ENCODE results near the gene CDH4.

CDH4 gene

DNA sequence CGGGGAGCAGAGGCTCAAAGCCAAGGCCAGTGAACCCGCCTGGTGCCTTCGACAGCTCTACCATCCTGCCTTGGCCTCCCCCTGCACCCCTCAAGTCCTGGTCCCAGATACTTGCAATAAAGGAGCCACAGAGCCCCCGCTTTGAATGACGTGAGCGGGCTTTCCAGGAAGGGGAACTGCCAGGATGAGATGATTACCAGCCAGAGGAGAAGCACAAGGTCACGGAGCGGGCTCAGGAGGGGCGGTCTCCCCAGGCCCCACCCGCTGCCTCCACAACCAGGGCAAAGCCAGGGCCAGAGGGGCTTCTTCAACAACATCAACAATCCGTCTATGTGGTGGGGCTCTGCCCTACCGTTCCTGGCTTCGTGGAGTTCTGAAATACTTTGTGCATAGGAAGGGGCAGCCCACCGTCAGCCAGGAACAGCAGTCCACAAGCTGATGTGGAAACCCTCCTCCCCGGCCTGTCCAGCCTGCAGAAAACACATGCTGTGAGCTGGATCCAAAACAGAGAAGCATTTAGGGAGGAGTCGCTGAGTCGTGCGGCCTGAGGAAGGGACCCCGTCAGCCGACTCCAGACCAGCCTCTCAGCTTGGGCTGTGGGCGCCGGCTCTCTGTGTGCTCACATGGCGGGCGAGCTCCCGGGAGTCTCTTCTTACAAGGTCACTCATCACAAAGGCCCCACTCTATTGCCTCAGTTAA, 392.5 kb downstream of the CDH4 start:
- H3K9me3 ChIP-seq (ENCODE audit: control insufficient read depth in 5 of 5, low read length in 5 of 5), result peaks cover 0 to 7% (median 4%) of the 10 kb centered on the region in 5 donors
- H3K27ac ChIP-seq (ENCODE audit: low read depth, low read length), result no peak overlapping the region
- H3K4me3 ChIP-seq (ENCODE audit: low read depth in 1 of 5, low read length in 5 of 5), result no peak overlapping the region
- H3K36me3 ChIP-seq (ENCODE audit: control insufficient read depth in 5 of 5, insufficient read depth in 5 of 5, low read length in 5 of 5), result no peaks in the 10 kb centered on the region
- no peak overlapping the region for H3K9ac ChIP-seq (ENCODE audit: low read length in 5 of 5)
- H3K4me1 ChIP-seq (ENCODE audit: control insufficient read depth in 5 of 5, insufficient read depth in 5 of 5, low read length in 5 of 5), result no peaks in the 10 kb centered on the region
- peaks cover 16 to 30% (median 21%) of the 10 kb centered on the region in 5 donors for H3K27me3 ChIP-seq (ENCODE audit: control insufficient read depth in 5 of 5, insufficient read depth in 4 of 5, low read length in 5 of 5)

GRCh38 chr20:61645732-61646131, 393.7 kb downstream of the CDH4 start:
- H3K4me1 ChIP-seq (ENCODE audit: control insufficient read depth in 5 of 5, insufficient read depth in 5 of 5, low read length in 5 of 5), result no peaks in the 10 kb centered on the region
- H3K9ac ChIP-seq (ENCODE audit: low read length in 5 of 5), result no peak overlapping the region
- no peaks in the 10 kb centered on the region for H3K36me3 ChIP-seq (ENCODE audit: control insufficient read depth in 5 of 5, insufficient read depth in 5 of 5, low read length in 5 of 5)
- no peak overlapping the region for H3K27ac ChIP-seq (ENCODE audit: low read depth, low read length)
- H3K4me3 ChIP-seq (ENCODE audit: low read depth in 1 of 5, low read length in 5 of 5), result no peak overlapping the region
- peaks cover 11 to 26% (median 20%) of the 10 kb centered on the region in 5 donors for H3K27me3 ChIP-seq (ENCODE audit: control insufficient read depth in 5 of 5, insufficient read depth in 4 of 5, low read length in 5 of 5)
- H3K9me3 ChIP-seq (ENCODE audit: control insufficient read depth in 5 of 5, low read length in 5 of 5), result peaks cover 0 to 7% (median 4%) of the 10 kb centered on the region in 5 donors

DNA sequence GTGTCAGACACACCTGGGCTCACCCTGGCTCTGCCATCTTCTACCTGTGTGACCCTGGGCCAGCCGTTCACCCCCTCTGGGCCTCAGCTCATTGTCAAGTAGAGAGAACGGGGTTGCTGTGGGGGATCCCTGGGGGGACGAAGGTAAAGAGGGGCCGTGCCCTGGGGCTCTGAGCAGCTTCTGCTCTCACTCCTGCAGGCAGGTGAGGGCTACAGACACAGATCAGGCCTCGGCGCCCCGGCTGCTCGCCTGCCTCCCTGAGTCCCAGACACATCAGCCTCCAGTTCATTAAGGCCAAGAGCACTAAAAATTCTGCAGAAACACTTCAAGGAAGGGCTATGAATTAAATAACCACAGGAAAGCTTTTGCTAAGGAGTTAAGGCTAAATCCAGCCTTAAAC, 394.4 kb downstream of the CDH4 start:
- H3K4me3 ChIP-seq (ENCODE audit: low read depth in 1 of 5, low read length in 5 of 5), result no peak overlapping the region

DNA sequence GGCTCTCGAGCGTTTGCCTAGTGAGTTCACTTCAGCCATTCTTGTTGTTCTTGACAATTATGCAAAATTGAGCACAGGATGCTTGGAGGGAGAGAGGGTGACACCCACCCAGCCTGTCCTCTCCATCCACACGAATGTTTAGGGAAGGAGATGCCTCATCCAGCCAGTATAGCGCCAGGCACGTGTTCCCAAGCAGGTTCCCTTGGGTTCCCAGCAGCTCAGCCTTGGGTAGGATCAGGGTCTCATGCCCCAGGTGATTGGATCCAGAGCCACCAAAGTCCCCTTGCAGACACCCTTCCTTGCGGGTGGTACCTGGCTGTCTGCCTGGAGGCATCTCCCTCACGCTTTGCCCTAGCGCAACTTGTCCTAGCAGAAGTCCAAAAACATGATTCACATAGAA, 394.9 kb downstream of the CDH4 start:
- Histone ChIP-seq H3K4me3 (ENCODE audit: low read depth in 1 of 5, low read length in 5 of 5) (no peak overlapping the region), H3K27ac (ENCODE audit: low read depth, low read length) (no peak overlapping the region), H3K36me3 (ENCODE audit: control insufficient read depth in 5 of 5, insufficient read depth in 5 of 5, low read length in 5 of 5) (no peaks in the 10 kb centered on the region), H3K9ac (ENCODE audit: low read length in 5 of 5) (no peak overlapping the region), H3K9me3 (ENCODE audit: control insufficient read depth in 5 of 5, low read length in 5 of 5) (peaks cover 0 to 7% (median 4%) of the 10 kb centered on the region in 5 donors), H3K4me1 (ENCODE audit: control insufficient read depth in 5 of 5, insufficient read depth in 5 of 5, low read length in 5 of 5) (no peaks in the 10 kb centered on the region), H3K27me3 (ENCODE audit: control insufficient read depth in 5 of 5, insufficient read depth in 4 of 5, low read length in 5 of 5) (peaks cover 11 to 28% (median 20%) of the 10 kb centered on the region in 5 donors)

More for the DNA sequence above, 394.4 kb downstream of the CDH4 start:
- Histone ChIP-seq H3K9me3 (ENCODE audit: control insufficient read depth in 5 of 5, low read length in 5 of 5) (peaks cover 0 to 7% (median 4%) of the 10 kb centered on the region in 5 donors), H3K4me1 (ENCODE audit: control insufficient read depth in 5 of 5, insufficient read depth in 5 of 5, low read length in 5 of 5) (no peaks in the 10 kb centered on the region), H3K27me3 (ENCODE audit: control insufficient read depth in 5 of 5, insufficient read depth in 4 of 5, low read length in 5 of 5) (peaks cover 11 to 28% (median 20%) of the 10 kb centered on the region in 5 donors), H3K9ac (ENCODE audit: low read length in 5 of 5) (no peak overlapping the region), H3K27ac (ENCODE audit: low read depth, low read length) (no peak overlapping the region), H3K36me3 (ENCODE audit: control insufficient read depth in 5 of 5, insufficient read depth in 5 of 5, low read length in 5 of 5) (no peaks in the 10 kb centered on the region)

- no peak overlapping the region for H3K4me3 ChIP-seq (ENCODE audit: low read depth in 1 of 5, low read length in 5 of 5)
- H3K27ac ChIP-seq (ENCODE audit: low read depth, low read length), result no peak overlapping the region
- no peaks in the 10 kb centered on the region for H3K36me3 ChIP-seq (ENCODE audit: control insufficient read depth in 5 of 5, insufficient read depth in 5 of 5, low read length in 5 of 5)
- H3K9ac ChIP-seq (ENCODE audit: low read length in 5 of 5), result no peak overlapping the region
- peaks cover 11 to 25% (median 18%) of the 10 kb centered on the region in 5 donors for H3K27me3 ChIP-seq (ENCODE audit: control insufficient read depth in 5 of 5, insufficient read depth in 4 of 5, low read length in 5 of 5)
- H3K4me1 ChIP-seq (ENCODE audit: control insufficient read depth in 5 of 5, insufficient read depth in 5 of 5, low read length in 5 of 5), result no peaks in the 10 kb centered on the region
- peaks cover 0 to 5% (median 4%) of the 10 kb centered on the region in 5 donors for H3K9me3 ChIP-seq (ENCODE audit: control insufficient read depth in 5 of 5, low read length in 5 of 5)
Measured at GRCh38 chr20:61647702-61648101, 395.6 kb downstream of the CDH4 start.

DNA sequence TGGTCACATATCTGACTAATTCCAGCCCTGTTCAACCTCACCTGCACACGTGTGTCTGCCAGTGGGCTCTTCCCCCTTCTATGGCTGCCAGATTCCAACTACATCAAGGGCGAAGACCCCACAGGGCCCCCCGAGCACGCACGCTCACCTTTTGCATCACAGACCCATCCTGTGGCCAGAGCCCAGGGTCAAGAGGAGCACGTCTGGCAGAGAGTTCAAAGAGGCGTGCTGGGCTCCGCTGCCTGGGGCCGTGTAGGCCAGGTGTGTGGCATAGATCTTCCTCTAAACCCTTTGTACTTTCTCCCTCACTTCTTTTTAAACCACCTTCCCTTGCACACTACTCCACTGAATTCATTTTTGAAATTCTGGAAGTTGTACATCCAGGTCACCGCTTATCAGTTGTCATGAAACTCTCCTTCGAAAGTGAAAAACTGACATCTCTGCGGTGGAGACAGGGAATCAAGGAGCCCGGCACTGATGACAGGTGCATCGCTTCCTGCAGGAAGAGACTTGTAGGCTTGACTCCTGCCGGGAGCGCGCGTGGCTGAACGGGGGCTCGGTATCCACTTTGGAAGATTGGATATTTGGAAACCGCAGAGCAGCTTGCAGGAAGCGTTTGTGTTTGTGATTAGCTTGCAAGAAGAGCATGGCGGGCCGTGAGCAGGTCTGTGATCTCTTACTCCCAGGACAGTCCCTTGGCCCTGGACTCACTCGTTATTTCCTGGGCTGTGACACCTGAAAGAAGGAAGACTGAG, 397.2 kb downstream of the CDH4 start:
- Histone ChIP-seq H3K9ac (ENCODE audit: low read length in 5 of 5) (no peak overlapping the region), H3K4me1 (ENCODE audit: control insufficient read depth in 5 of 5, insufficient read depth in 5 of 5, low read length in 5 of 5) (no peaks in the 10 kb centered on the region), H3K4me3 (ENCODE audit: low read depth in 1 of 5, low read length in 5 of 5) (no peak overlapping the region), H3K27ac (ENCODE audit: low read depth, low read length) (no peak overlapping the region), H3K36me3 (ENCODE audit: control insufficient read depth in 5 of 5, insufficient read depth in 5 of 5, low read length in 5 of 5) (no peaks in the 10 kb centered on the region), H3K9me3 (ENCODE audit: control insufficient read depth in 5 of 5, low read length in 5 of 5) (no peaks in the 10 kb centered on the region), H3K27me3 (ENCODE audit: control insufficient read depth in 5 of 5, insufficient read depth in 4 of 5, low read length in 5 of 5) (peaks cover 6 to 21% (median 12%) of the 10 kb centered on the region in 5 donors)

- Histone ChIP-seq H3K27ac (ENCODE audit: low read depth, low read length) (no peak overlapping the region), H3K9ac (ENCODE audit: low read length in 5 of 5) (no peak overlapping the region), H3K27me3 (ENCODE audit: control insufficient read depth in 5 of 5, insufficient read depth in 4 of 5, low read length in 5 of 5) (peaks cover 4 to 17% (median 7%) of the 10 kb centered on the region in 5 donors), H3K4me3 (ENCODE audit: low read depth in 1 of 5, low read length in 5 of 5) (no peak overlapping the region), H3K4me1 (ENCODE audit: control insufficient read depth in 5 of 5, insufficient read depth in 5 of 5, low read length in 5 of 5) (no peaks in the 10 kb centered on the region), H3K36me3 (ENCODE audit: control insufficient read depth in 5 of 5, insufficient read depth in 5 of 5, low read length in 5 of 5) (no peaks in the 10 kb centered on the region), H3K9me3 (ENCODE audit: control insufficient read depth in 5 of 5, low read length in 5 of 5) (no peaks in the 10 kb centered on the region)
Measured at GRCh38 chr20:61649860-61650162, 397.8 kb downstream of the CDH4 start.

- Histone ChIP-seq H3K27me3 (ENCODE audit: control insufficient read depth in 5 of 5, insufficient read depth in 4 of 5, low read length in 5 of 5) (peaks cover 3 to 18% (median 6%) of the 10 kb centered on the region in 5 donors), H3K4me1 (ENCODE audit: control insufficient read depth in 5 of 5, insufficient read depth in 5 of 5, low read length in 5 of 5) (no peaks in the 10 kb centered on the region), H3K9ac (ENCODE audit: low read length in 5 of 5) (no peak overlapping the region), H3K27ac (ENCODE audit: low read depth, low read length) (no peak overlapping the region), H3K9me3 (ENCODE audit: control insufficient read depth in 5 of 5, low read length in 5 of 5) (peaks cover 0 to 5% (median 0%) of the 10 kb centered on the region in 5 donors), H3K4me3 (ENCODE audit: low read depth in 1 of 5, low read length in 5 of 5) (no peak overlapping the region), H3K36me3 (ENCODE audit: control insufficient read depth in 5 of 5, insufficient read depth in 5 of 5, low read length in 5 of 5) (no peaks in the 10 kb centered on the region)
Measured at GRCh38 chr20:61650912-61651733, 399.1 kb downstream of the CDH4 start.

- H3K9me3 ChIP-seq (ENCODE audit: control insufficient read depth in 5 of 5, low read length in 5 of 5), result peaks cover 0 to 5% (median 0%) of the 10 kb centered on the region in 5 donors
- peaks cover 0 to 19% (median 8%) of the 10 kb centered on the region in 5 donors for H3K27me3 ChIP-seq (ENCODE audit: control insufficient read depth in 5 of 5, insufficient read depth in 4 of 5, low read length in 5 of 5)
- no peak overlapping the region for H3K27ac ChIP-seq (ENCODE audit: low read depth, low read length)
- no peaks in the 10 kb centered on the region for H3K36me3 ChIP-seq (ENCODE audit: control insufficient read depth in 5 of 5, insufficient read depth in 5 of 5, low read length in 5 of 5)
- no peak overlapping the region for H3K4me3 ChIP-seq (ENCODE audit: low read depth in 1 of 5, low read length in 5 of 5)
- no peaks in the 10 kb centered on the region for H3K4me1 ChIP-seq (ENCODE audit: control insufficient read depth in 5 of 5, insufficient read depth in 5 of 5, low read length in 5 of 5)
- no peak overlapping the region for H3K9ac ChIP-seq (ENCODE audit: low read length in 5 of 5)
Measured at GRCh38 chr20:61652146-61652545, 400.1 kb downstream of the CDH4 start.

All from subcutaneous abdominal adipose tissue (tissue), 5 donors.